NCI-H1105 treated with DMSO at 0.1 percent for 48 hours (cell line): Measurements from ENCODE around the gene ASXL1.
"Not testable (repeated sequence)": the region's sequence is repeated elsewhere in the genome, so short reads cannot be mapped to it uniquely, and the experiment has no call there.

Experiments
- DNase-seq: peaks from one replicate; lab custom pipeline; 2025; lab: John Stamatoyannopoulos, UW

Gene ASXL1

GRCh38 chr20:32362901-32363364 lies 4.8 kb downstream of the ASXL1 start:
- no peak for DNase-seq

- no peak for DNase-seq
These were observed 5.4 kb downstream of the ASXL1 start for GRCh38 chr20:32363492-32363891.

- DNase-seq = no peak
These were observed 6.5 kb downstream of the ASXL1 start for GRCh38 chr20:32364554-32365208.

GRCh38 chr20:32365564-32365963 lies 7.4 kb downstream of the ASXL1 start:
- DNase-seq = no peak

GRCh38 chr20:32366380-32366779 lies 8.2 kb downstream of the ASXL1 start:
- no peak for DNase-seq

GRCh38 chr20:32368323-32368722 lies 10.2 kb downstream of the ASXL1 start:
- no peak for DNase-seq

- DNase-seq = no peak
These were observed 10.8 kb downstream of the ASXL1 start for GRCh38 chr20:32368925-32369324.

GRCh38 chr20:32370897-32371296 lies 12.8 kb downstream of the ASXL1 start:
- no peak for DNase-seq

- no peak for DNase-seq
These were observed 20.3 kb downstream of the ASXL1 start for GRCh38 chr20:32378461-32378860.

- DNase-seq = not testable (repeated sequence)
These were observed 21.9 kb downstream of the ASXL1 start for GRCh38 chr20:32380037-32380436.

GRCh38 chr20:32380745-32381144 lies 22.6 kb downstream of the ASXL1 start:
- no peak for DNase-seq

GRCh38 chr20:32382102-32382950 lies 24.2 kb downstream of the ASXL1 start:
- no peak for DNase-seq

GRCh38 chr20:32383441-32383840 lies 25.3 kb downstream of the ASXL1 start:
- not testable (repeated sequence) for DNase-seq

- no peak for DNase-seq
These were observed 27.4 kb downstream of the ASXL1 start for GRCh38 chr20:32385541-32385940.

GRCh38 chr20:32386091-32386490 lies 28.0 kb downstream of the ASXL1 start:
- no peak for DNase-seq

- no peak for DNase-seq
These were observed 29.1 kb downstream of the ASXL1 start for GRCh38 chr20:32387252-32387651.

- DNase-seq = no peak
These were observed 32.9 kb downstream of the ASXL1 start for GRCh38 chr20:32391003-32391402.

GRCh38 chr20:32395066-32395465 lies 36.9 kb downstream of the ASXL1 start:
- no peak for DNase-seq

- no peak for DNase-seq
These were observed 38.6 kb downstream of the ASXL1 start for GRCh38 chr20:32396646-32397160.

GRCh38 chr20:32397567-32398084 lies 39.5 kb downstream of the ASXL1 start:
- no peak for DNase-seq

- no peak for DNase-seq
These were observed 42.3 kb downstream of the ASXL1 start for GRCh38 chr20:32400476-32400875.

- no peak for DNase-seq
These were observed 45.9 kb downstream of the ASXL1 start for GRCh38 chr20:32404017-32404416.

GRCh38 chr20:32406701-32407100 lies 48.6 kb downstream of the ASXL1 start:
- no peak for DNase-seq
